GM18508 (cell line): ENCODE data around the gene AADAC.
"Not testable (repeated sequence)": the region's sequence is repeated elsewhere in the genome, so short reads cannot be mapped to it uniquely, and the experiment has no call there.

Source experiments
- ATAC-seq: cut with Tn5 transposase; IDR thresholded peaks from one replicate; pipeline ENCODE4 v1.9.1; 2021; ENCODE audit warnings: moderate number of reproducible peaks; ENCODE audit not compliant: insufficient read depth, unreplicated experiment

Gene AADAC

GRCh38 chr3:151795276-151795675, 18.6 kb upstream of the AADAC start:
- no peak for ATAC-seq

DNA sequence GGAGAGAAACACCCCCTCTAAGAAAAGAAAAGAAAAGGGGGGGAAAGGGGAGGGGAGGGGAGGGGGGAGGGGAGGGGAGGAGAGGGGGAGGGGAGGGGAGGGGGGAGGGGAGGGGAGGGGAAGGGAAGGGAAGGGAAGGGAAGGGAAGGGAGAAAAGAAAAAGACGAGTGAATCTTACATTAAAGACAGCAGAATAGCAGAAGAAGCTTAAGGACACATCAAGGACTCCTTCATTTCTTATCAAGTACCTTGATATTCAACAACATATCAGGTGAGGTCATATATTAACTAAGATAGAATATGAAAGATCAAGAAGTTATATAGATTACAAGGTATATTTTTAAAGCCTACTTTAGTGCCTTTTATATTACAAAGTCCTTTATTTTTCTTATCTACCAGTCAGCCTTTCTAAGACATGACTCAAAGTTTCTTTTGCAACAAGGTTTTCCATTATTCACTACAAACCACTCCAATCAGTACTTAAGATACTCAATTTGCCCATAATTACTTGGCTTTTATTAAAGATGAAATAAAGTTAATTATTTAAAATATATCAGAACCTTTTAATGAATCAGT, 17.7 kb upstream of the AADAC start:
- ATAC-seq = no peak

- ATAC-seq = no peak
These were observed 15.4 kb upstream of the AADAC start for GRCh38 chr3:151798466-151798865.

DNA sequence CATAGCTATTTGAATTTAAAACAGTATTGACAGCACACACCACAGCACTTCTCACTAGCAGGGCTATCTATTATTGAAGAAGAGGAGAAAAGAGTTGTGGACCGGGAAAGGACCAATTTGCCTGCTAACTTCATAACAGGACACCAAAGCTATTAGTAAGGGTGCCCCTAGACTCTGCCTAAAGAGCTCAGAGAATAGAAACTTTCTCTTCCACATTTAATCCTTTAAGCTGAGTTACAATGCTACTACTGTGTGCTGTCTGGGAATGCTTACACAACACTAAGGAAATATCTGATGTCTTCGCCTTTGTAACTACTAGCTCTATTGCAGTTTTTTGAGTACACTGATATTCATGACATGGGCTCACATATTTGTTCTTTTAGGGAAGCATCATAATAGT, 13.5 kb upstream of the AADAC start:
- no peak for ATAC-seq

DNA sequence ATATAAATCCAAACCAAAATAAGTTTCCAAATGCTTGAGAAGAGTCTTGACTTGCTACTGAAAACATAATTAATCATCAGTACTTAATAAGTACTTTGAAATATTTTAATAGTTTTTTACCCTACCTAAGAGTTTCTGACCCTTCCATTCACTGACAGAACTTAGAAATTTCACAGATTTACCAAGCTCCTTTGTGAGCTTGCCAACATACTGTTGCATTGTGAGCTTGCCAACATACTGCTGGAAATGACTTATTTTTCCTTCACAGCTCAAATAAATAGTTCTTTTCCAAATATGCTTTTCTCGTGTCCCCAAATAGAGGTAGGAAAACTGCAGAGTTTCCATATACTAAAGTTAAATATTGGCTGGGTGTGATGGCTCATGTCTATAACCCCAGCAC, 9.6 kb upstream of the AADAC start:
- no peak for ATAC-seq

- no peak for ATAC-seq
These were observed 7.1 kb upstream of the AADAC start for GRCh38 chr3:151806838-151807237.

DNA sequence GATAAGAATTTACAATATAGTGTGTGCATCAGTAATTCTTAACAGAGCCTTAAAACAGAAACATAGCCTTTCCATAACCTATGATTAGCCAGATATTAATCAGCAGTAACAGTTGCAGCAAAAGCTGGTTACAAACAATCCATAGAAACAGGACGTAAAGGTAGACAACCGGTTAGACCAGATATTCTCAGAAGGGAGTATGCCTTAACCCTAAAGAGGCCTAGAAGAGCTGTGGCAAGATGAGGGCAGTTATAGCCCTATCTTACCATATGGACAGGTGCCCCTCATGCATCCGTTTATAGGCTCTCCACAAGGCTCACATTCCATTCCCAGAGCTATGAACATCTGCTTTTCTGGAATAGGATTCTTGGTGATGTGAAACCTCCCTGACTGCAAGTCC, 5.0 kb upstream of the AADAC start:
- not testable (repeated sequence) for ATAC-seq

DNA sequence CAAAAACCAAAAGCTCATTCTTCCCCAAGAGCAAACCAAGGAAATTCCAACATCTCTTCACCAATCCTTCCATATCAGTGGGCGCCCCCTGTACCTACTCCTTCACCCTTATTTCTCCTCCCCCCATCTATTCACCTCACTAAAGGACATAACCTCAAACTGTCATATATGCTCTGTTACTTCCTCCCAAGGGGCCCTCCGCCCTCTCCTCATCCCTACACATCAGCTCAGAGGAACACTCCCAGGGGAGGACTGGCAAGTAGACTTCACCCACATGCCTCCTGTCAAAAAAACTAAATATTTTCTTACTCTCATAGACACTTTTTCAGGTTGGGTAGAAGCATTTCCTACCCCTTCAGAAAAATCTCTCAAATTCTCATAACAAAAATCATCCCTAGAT, 2.4 kb upstream of the AADAC start:
- no peak for ATAC-seq

GRCh38 chr3:151814588-151814987, 672 bp downstream of the AADAC start:
- ATAC-seq = no peak

- ATAC-seq = no peak
These were observed 2.2 kb downstream of the AADAC start for GRCh38 chr3:151816091-151816604.

- ATAC-seq = no peak
These were observed 3.6 kb downstream of the AADAC start for GRCh38 chr3:151817473-151817872.

DNA sequence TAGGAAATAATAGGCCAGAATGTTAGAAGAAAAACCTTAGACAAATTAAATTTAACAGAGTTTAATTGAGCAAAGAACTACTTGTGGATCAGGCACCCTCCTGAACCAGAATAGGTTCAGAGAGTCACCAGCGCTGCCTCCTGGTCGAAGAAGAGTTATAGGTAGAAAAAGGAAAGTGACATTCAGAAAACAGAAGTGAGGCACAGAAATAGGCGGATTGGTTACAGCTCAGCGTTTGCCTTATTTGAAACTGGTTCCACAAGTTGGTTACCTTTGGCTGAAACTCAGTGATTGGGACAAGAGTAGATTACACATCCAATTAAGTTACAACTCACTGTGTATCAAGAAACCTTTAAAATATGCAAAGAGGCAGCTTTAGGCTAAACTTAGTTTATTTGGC, 4.4 kb downstream of the AADAC start:
- no peak for ATAC-seq

- ATAC-seq = no peak
These were observed 6.0 kb downstream of the AADAC start for GRCh38 chr3:151819910-151820309.

DNA sequence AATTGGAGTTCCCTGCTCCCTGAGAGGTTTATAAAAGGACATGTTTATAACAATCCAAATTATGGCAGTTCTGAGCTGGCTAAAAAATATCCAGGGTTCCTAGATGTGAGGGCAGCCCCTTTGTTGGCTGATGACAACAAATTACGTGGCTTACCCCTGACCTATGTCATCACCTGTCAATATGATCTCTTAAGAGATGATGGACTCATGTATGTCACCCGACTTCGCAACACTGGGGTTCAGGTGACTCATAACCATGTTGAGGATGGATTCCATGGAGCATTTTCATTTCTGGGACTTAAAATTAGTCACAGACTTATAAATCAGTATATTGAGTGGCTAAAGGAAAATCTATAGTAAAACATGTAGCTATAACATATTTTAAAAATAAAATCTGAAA, 13.9 kb downstream of the AADAC start:
- ATAC-seq = no peak

DNA sequence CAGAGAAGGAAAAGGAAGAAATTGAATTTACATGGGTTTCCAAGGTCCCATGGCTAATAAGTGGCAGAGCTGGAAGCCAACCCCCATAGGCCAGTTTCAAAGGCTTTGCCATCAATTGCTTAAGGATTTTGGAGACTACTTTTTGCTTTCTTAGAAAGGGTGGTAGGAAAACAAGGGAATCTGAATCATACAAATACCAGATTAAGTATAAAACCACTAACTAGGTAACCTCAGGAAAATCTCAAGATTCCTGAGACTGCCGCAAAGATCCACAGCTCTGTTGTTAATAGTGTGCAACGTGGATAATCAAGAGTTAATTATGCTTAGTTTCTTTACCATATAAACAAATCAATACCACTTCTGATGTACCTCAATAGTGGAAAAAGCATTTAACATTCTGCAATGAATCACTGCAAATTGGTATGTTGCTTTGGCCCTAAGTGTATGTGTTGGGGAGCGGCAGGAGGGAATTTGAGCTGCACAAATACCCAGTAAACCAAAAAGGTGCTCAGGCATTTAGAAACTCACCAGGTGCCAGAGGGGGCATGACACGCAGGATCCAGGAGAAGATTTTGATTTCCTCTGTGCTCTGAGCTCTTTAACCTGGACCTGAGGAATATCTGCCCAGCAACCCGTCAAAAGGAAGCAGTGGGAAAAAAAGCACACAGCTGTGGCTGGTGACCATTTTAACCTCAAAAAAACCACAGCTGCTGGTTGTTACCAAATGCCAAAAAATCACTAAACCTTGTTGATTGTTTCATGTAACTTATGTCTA, 22.0 kb downstream of the AADAC start:
- ATAC-seq = no peak

DNA sequence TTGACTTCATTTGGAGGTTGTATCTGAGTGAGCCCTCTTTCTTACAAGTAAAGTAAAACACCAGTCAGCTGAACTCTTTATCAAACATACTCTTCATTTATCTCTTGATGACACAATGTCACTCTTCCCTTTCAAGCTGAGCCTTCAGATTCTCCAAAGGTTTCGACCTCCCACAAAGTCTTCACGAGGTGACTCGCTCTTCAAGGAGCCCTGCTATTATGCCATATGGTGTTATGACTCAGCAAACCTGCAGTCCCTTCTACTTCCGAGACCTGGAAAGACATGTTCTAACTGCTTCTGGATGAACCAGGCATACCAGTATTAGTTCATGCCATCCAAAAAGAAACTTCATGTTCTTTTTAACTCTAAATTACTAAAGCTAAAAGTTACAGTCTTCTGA, 23.1 kb downstream of the AADAC start:
- no peak for ATAC-seq

DNA sequence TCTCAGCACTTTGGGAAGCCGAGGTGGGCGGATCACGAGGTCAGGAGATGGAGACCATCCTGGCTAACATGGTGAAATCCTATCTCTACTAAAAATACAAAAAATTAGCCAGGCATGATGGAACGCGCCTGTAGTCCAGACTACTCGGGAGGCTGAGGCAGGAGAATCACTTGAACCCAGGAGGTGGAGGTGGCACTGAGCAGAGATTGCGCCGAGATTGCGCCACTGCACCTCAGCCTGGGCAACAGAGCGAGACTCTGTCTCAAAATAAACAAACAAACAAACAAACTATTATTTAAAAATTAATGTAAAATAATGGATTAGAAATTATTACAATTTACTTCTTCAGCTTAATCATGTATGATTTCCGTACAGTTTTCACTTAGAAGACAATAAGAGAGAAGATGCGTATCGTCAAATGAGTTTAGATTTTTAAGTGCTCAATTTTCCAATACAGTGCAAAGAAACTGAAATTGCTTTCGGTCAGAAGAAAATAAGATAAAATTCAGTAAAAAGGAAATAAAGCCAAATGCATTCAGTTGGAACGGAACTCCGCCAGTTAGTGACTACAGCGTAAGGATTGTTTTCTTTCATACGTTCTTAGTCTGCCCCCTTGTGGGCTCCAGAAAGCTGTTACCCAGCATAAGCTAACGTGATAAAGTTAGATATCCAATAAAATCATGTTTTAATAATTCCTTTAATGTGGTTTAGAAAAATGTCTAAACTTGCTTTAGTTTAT, 24.8 kb downstream of the AADAC start:
- no peak for ATAC-seq

- no peak for ATAC-seq
These were observed 25.4 kb downstream of the AADAC start for GRCh38 chr3:151839313-151839631.

DNA sequence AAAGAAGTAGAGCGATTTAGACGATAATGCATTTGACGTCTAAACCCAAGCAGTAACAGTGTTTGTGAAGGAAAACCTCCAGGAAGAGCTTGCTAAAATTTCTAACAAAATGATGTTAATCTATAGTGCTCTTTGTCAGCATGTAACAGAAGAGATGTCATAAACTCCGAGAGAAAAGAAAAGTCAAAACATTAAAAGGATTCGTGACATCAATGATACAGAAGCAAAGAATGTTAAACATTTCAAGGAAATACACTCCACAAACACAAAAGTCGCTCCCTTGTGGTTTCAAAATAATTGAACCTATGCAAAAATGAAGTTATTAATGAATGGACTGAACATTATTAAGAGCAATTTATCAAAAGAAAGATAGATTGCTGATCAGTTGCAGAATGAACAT, 27.9 kb downstream of the AADAC start:
- no peak for ATAC-seq

DNA sequence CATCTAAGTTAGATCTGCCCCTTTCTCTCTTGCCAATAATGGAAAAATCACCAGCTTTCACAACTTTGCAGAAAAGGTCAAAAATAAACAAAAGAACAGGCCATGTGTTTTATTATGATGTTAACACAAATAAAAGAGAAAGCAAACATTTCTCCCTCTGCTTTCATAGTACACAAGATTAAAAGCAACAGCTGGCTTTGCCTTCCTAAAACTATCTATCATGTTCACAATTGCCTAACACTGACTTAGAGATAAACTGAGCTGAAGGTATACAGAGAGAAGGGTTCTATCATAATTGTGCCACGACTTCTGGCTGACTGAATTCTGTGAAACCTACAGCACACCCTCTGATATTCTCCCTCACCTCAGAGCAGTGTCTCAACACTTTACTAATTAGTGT, 29.4 kb downstream of the AADAC start:
- no peak for ATAC-seq

- ATAC-seq = no peak
These were observed 31.5 kb downstream of the AADAC start for GRCh38 chr3:151845306-151845905.
